Bone marrow (tissue), 2 donors: Measurements from ENCODE around the gene ZNF853.
"Not testable (repeated sequence)": the region's sequence is repeated elsewhere in the genome, so short reads cannot be mapped to it uniquely, and the experiment has no call there.

Experiments
- DNase-seq, 2 donors: peaks; one replicate each; lab custom pipeline; 2025; lab: John Stamatoyannopoulos, UW

The ZNF853 gene

DNA sequence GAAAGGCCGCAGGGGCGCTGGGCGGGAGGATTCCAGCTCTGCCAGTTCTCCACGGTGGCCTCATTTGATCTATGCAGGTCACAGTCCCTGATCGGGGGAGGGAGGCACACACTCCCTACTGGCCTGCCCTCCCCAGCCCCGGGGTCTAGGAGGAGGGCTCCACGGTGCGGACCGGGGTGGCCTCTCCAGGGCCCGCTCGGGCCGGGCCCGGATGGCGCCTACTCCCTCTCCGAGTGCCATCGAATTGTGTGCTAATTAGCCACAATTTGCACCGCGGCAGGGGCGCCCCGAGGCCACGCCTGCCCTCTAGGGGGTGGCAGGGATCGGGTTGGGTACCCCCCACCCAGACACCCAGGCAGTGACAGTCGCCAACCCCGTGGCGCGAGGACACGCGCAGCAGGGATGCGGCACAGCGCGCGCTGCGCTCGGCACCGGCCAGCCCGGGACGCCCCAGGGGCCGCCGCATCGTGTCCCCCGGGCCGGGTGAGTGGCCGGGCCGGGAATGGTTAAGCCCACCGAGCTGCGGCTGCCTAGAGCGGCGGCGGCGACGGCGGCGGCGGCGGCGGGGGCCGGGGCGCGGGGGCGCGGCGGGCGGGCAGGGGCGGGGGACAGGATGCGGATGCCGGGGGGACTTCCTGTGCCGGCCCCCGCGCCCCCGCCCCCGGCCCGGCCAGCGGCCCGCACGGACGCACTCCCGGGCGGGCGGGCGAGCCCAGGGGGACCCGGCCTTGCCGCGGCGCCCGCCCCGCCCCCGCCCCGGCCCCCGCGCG lies at the start of gene ZNF853:
TSS of gene ZNF853 (plus strand) at position 658 of the 770 bp plus-strand sequence. CDS start 565 bp downstream, outside the sequence.
- no peak for DNase-seq

- no peak for DNase-seq
These were observed 49.8 kb upstream of the ZNF853 start for GRCh38 chr7:6565655-6566054.

- DNase-seq = no peak
These were observed 47.5 kb upstream of the ZNF853 start for GRCh38 chr7:6567886-6568285.

DNA sequence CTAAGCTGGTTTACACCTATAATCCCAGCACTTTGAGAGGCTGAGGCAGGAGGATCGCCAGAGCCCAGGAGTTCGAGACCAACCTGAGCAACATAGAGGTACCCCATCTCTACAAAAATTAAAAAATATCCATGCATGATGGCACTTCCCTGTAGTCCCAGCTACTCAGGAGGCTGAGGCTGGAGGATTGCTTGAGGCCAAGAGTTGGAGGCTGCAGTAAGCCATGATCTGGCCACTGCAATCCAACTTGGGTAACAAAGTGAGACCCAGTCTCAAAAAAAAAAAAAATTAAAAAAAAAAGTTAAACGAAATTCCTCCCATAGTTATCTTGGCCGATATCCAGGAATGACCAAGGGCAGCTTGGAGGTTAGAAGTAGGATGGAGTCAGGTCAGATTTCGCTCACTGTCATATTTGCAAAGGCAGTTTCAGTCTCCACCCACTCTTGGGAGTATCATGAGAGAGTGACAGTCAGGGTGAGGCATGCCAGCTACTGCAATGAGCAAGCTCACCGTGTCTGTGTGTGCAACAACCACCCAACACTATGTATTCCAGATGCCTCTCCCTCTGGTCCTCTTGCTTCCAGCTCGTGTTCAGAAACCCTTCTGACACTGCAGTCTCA lies 44.1 kb upstream of the ZNF853 start:
- no peak for DNase-seq

DNA sequence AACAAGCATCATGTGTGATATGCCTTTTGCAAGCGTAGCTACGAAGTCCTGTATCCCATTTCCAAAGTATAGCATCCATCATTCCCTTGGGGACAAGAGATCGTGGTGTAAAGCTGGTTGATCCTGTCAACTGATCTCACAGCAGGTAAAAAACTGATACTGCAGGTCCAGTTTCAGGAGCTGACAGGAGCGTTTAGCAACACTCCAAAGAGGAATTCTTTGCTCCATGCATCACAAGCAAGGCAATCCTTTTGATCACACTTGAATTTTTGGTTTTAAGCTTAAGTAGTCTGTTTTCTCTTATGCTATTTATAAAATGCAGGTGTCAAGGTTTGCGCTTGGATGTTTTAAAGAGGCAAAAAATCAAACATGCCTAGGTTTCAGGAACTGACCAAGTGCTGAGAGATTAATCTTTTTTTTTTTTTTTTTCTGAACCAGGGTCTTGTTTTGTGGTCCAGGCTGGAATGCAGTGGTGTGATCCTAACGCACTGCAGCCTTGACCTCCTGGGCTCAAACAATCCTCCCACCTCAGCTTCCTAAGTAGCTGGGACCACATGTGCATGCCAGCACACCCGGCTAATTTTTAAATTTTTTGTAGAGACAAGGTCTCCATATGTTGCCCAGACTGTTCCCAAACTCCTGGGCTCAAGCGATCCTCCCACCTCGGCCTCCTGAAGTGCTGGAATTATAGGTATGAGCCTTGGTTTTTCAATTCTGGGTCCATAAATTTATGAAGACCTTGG lies 40.0 kb upstream of the ZNF853 start:
- DNase-seq = no peak

DNA sequence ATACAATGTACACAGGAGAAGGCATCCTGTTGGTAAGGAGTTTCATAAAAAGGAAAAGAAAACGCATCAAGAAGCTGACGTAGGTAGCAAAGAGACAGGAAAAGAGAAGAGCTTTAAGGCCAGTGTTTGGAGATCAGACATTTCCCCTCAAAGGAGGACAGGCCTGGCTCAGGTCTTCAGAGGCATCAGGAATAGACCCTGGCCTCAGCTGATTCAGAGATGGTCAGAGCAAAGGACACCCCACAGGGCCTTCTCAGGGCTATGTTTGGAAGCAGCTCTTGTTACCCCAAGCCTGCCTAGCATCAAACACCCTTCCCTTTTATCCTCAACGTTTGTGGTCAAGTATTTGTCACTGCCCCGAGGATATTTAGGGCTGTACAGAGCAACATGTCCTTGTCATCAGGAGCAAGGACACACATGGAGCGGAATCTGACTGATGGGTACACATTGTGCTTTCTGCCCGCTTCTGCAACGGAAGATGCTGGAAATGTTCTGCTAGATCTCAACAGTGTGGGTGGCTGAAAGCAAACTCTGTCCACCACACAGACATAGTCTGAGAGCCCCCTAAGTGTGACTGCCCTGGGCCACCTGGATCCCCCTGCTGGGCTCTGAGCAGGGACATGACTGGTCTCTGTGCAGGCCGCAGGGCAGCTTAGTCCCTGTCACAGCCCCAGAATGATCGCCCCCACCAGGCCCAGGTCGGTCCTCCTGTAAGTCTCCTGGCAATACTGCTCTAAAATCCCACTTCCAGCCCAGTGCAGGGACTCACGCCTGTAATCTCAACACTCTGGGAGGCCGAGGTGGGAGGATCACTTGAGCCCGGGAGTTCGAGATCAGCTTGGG lies 39.2 kb upstream of the ZNF853 start:
- DNase-seq = no peak

GRCh38 chr7:6576867-6577368 lies 38.5 kb upstream of the ZNF853 start:
- not testable (repeated sequence) for DNase-seq

DNA sequence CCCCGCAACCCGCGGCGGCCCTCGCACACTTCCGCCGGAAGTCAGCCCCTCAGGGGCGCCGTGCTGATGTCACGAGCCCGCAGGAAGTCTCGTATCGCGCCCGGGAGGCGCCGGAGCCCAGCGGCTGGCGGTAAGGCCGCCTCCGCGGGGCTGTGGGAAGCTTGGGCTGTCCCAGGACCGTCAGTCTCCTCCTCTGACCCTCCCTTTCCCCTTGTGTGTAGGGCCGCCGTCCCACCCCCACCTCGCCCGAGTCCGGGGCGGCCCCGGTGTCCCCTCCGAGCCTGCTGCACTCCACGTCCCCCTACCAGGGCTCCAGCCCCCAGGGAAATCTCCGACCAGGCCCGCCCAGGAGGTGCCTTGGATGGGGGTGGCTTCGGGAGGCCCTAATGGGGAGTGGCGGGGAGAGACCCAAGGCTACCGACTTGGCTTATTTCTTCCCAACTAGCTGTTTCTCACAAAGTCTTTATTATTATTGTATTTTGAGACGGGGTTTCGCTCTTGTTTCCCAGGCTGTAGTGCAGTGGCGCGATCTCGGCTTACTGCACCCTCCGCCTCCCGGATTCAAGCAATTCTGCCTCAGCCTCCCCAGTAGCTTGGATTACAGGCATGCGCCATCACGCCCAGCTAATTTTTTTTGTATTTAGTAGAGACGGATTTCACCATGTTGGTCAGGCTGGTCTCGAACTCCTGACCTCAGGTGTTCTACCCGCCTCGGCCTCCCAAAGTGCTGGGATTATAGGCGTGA lies 37.9 kb upstream of the ZNF853 start, which contains the start of gene ZDHHC4:
TSS of gene ZDHHC4 (plus strand) at position 86 of the 745 bp plus-strand sequence. CDS start 3,108 bp downstream, outside the sequence.
- DNase-seq = peak; percentile 49 to 74

DNA sequence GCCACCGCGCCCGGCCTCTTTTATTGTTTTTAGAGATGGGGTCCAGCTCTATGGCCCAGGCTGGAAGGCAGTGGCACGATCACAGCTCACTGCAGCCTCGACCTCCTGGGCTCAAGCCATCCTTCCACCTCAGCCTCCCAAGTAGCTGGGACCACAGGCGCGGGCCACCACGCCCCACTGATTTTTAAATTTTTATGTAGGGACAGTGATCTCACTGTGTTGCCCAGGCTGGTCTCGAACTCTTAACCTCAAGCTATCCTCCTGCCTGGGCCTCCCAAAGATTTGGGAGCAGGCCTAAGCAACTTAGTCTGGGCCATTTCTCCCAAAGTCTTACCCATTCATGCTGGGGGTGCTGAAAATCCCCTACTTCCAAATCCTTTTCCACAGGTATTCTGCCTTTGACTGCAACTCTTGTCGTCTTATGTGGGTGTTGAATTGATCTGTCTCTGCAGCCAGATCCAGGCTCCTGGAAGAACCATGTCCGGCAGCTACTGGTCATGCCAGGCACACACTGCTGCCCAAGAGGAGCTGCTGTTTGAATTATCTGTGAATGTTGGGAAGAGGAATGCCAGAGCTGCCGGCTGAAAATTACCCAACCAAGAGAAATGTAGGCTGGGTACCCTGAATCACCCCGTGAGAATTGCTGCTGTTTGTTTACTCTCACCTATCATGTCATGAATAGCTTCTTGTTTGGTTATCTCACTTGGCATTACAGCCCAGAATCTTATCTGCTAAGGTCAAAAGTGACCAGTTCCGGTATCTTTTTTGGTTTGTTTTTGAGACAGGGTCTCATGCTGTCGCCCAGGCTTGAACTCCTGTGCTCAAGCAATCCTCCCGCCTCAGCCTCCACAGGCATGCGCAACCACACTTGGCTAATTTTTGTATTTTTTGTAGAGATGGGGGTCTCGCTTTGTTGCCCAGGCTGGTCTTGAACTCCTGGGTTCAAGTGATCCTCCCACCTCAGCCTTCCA lies 37.0 kb upstream of the ZNF853 start:
- no peak for DNase-seq

GRCh38 chr7:6579446-6579845 lies 36.0 kb upstream of the ZNF853 start:
- DNase-seq = peak in 1 of 2 donors; percentile 34

- not testable (repeated sequence) for DNase-seq
These were observed 29.5 kb upstream of the ZNF853 start for GRCh38 chr7:6585746-6586432.

- no peak for DNase-seq
These were observed 26.8 kb upstream of the ZNF853 start for GRCh38 chr7:6588566-6588965.

- no peak for DNase-seq
These were observed 26.1 kb upstream of the ZNF853 start for GRCh38 chr7:6589151-6589828.

GRCh38 chr7:6589829-6590644 lies 25.4 kb upstream of the ZNF853 start, which contains the start of gene INTS15:
Gene INTS15, plus strand, starts transcription at chr7:6590021. Its CDS starts 263 bp downstream, at chr7:6590284.
- DNase-seq = peak; percentile 32 to 86

DNA sequence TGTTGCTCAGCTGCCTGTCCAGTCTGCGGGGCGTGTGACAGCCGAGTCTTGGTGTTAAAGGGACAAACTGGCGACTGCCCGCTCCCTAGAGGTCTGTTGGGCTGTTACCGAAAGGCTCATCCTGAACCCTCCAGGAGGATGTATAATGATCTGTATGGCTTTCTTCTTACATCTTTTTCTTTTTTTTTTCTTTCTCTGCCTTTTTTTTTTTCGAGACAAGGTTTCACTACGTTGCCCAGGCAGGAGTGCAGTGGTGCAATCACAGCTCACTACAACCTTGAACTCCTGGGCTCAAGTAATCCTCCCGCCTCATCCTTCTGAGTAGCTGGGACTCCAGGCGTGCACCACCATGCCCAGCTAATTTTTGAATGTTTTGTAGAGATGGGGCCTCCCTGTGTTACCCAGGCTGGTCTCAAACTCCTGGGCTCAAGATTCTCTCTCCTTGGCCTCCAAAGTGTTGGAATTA lies 24.7 kb upstream of the ZNF853 start:
- no peak for DNase-seq

DNA sequence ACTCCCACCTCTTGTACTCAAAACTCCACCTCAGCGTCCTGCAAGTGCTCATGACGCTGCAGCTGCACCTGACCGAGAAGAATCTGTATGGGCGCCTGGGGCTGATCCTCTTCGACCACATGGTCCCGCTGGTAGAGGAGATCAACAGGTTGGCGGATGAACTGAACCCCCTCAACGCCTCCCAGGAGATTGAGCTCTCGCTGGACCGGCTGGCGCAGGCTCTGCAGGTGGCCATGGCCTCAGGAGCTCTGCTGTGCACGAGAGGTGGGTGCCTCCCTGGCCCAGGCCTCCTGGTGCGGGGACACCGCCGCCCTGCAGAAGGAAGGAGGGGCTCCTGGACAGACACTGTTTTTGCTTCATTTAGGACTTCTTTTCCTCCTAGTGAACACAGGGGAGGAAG lies 15.3 kb upstream of the ZNF853 start:
- DNase-seq = no peak

- DNase-seq = no peak
These were observed 11.0 kb upstream of the ZNF853 start for GRCh38 chr7:6604458-6604857.
